Measurements from ENCODE around the gene BCO1.

GRCh38 chr16:81329947-81330346, 91.5 kb downstream of the BCO1 start:
- no peak for TF ChIP-seq SUZ12 (IDR thresholded peaks at IDR 0.05)
- no peak for TF ChIP-seq BHLHE40 (IDR thresholded peaks at IDR 0.05; ENCODE audit: borderline replicate concordance)
- TF ChIP-seq FOXA1 (IDR thresholded peaks at IDR 0.05), result no peak
- TF ChIP-seq FOXK2 (IDR thresholded peaks at IDR 0.05), result no peak
- no peak for TF ChIP-seq SP1 (IDR thresholded peaks at IDR 0.05)
- no peak for TF ChIP-seq TARDBP (IDR thresholded peaks at IDR 0.05)
- no peak for TF ChIP-seq PKNOX1 (IDR thresholded peaks at IDR 0.05)
- no peak for TF ChIP-seq ARNT (IDR thresholded peaks at IDR 0.05)
- no peak for TF ChIP-seq FOXM1 (IDR thresholded peaks at IDR 0.05; ENCODE audit: borderline replicate concordance)
- no peak for TF ChIP-seq HDGF (IDR thresholded peaks at IDR 0.05; ENCODE audit: borderline replicate concordance)
- TF ChIP-seq ELF4 (IDR thresholded peaks at IDR 0.05), result no peak
- no peak for TF ChIP-seq LEF1 (IDR thresholded peaks at IDR 0.05; ENCODE audit: borderline replicate concordance)

Data from HEK293T (cell line).